GM12878 (cell line): Measurements from ENCODE around the gene PIMREG.

Source experiments
- CEBPB ChIP-seq, 2 experiments: fragments of 150-350 bp in 1 of 2; IDR thresholded peaks; 2 replicates each; pipeline ENCODE4 v1.6.1; 2012 to 2014; ENCODE audit warnings: low read depth in 2 of 2, low read length in 2 of 2, borderline replicate concordance in 1 of 2, inconsistent platforms in 1 of 2
- CTCF ChIP-seq, 3 experiments: IDR thresholded peaks in 2 of 3; conservative IDR thresholded peaks in 1 of 3; 2 replicates each; pipeline ENCODE4 v1.5.1; 2011; ENCODE audit warnings: low read depth in 3 of 3, low read length in 3 of 3, mild to moderate bottlenecking in 3 of 3, control low read depth in 2 of 3, moderate library complexity in 2 of 3, inconsistent platforms in 1 of 3, mixed read lengths in 1 of 3; ENCODE audit not compliant: control insufficient read depth in 2 of 3, insufficient read depth in 1 of 3; ENCODE audit errors: extremely low read depth in 1 of 3
- MTA2 ChIP-seq: fragments of 450-650 bp; IDR thresholded peaks from 2 replicates; pipeline ENCODE4 v1.6.1; 2016; ENCODE audit warnings: low read depth, mild to moderate bottlenecking, moderate library complexity
- POLR2A ChIP-seq: IDR thresholded peaks from 2 replicates; pipeline ENCODE4 v1.6.1; 2011; ENCODE audit warnings: low read depth, mild to moderate bottlenecking, low read length
- SIN3A ChIP-seq: IDR thresholded peaks from 2 replicates; pipeline ENCODE4 v1.6.1; 2012; ENCODE audit warnings: low read depth, low read length, improper control_type of control experiment
- SMAD1 ChIP-seq: fragments of 450-650 bp; IDR thresholded peaks from 2 replicates; pipeline ENCODE4 v1.6.1; 2018; ENCODE audit warnings: mild to moderate bottlenecking, low read depth; ENCODE audit not compliant: partially characterized antibody
- SRF ChIP-seq, 2 experiments: IDR thresholded peaks; 2 replicates each; pipeline ENCODE4 v1.6.1; 2011; ENCODE audit warnings: low read depth in 2 of 2, low read length in 2 of 2, mild to moderate bottlenecking in 1 of 2, moderate library complexity in 1 of 2
- SUZ12 ChIP-seq: fragments of 200-600 bp; sonication (generic); IDR thresholded peaks from one replicate; pipeline ENCODE4 v1.6.1; 2018; ENCODE audit warnings: antibody characterized with exemption, mild to moderate bottlenecking; ENCODE audit not compliant: unreplicated experiment
- TARDBP ChIP-seq: IDR thresholded peaks from 2 replicates; pipeline ENCODE4 v1.6.1; 2016; ENCODE audit warnings: borderline replicate concordance

DNA sequence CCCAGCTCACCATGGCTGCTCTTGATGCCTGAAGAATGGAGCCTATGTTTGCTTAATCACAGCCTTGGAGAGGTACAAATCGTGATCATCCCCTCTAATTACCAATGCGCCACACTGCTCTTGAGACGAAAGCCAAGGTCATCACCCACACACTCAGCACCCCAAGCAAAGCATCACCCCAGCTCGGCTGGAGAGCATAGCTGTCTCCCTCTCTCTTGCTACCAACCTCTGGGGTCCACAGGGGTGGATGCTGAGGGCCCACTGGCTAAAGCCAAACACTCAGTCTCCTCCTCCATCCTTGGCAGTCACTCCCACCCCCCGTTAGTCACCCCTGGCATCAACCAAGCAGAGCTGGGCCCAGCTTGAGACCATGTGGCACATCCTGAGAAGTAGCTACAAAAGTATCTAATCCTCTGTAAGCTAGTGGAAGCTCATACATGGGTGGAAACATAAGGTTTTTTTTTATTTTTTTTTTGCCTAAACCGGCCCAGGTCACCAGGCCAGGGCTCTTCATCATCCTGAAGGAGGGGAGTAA, 44.8 kb downstream of the PIMREG start:
- TF ChIP-seq MTA2 (no peak), SIN3A (no peak), CTCF (IDR thresholded peaks at IDR 0.05 in 2 of 3, conservative IDR thresholded peaks at IDR 0.05 in 1 of 3; ENCODE audit: control insufficient read depth in 2 of 3, extremely low read depth in 1 of 3, insufficient read depth in 1 of 3, low read depth in 3 of 3, low read length in 3 of 3) (no peak), TARDBP (no peak), CEBPB (IDR thresholded peaks at IDR 0.05; ENCODE audit: borderline replicate concordance in 1 of 2, low read depth in 2 of 2, low read length in 2 of 2) (no peak), SRF (IDR thresholded peaks at IDR 0.05; ENCODE audit: low read depth in 2 of 2, low read length in 2 of 2) (no peak), SMAD1 (no peak), POLR2A (no peak), SUZ12 (no peak)
